ENCODE data around the gene UGP2. TPM values are rescaled to one million over a fixed set of nuclear protein-coding genes. Genes with fewer than 3 reads are reported as not detected.

Gene UGP2
- total and polyA plus RNA-seq, 2 of the 8 experiments (the other 6 are each of a cell fraction or from before 2014, with no cell fraction given), result 278 to 956 TPM

- 95% methylated on average over 4 of the region's 5 CpGs; no CpG with 5 or more reads in 1 of the 2 experiments for WGBS, 2 experiments (ENCODE audit: extremely low coverage in 1 of 2, insufficient coverage in 1 of 2, insufficient read length in 1 of 2, insufficient replicate concordance in 2 of 2, low coverage in 1 of 2, low lambda C conversion rate in 2 of 2, missing lambda C conversion rate in 1 of 2)
- no peak overlapping the region for H4K91ac ChIP-seq (replicated peaks; ENCODE audit: insufficient read length, low read length)
- peaks cover 8 to 21% of the 10 kb centered on the region in 2 experiments for H4K20me1 ChIP-seq (replicated peaks in 1 of 2; ENCODE audit: control insufficient read depth in 1 of 2, insufficient read depth in 2 of 2, low read length in 2 of 2)
- peak overlapping the region; percentile 37; the same call in 1 of the 2 replicates for H2BK5ac ChIP-seq (ENCODE audit: low read depth, low read length)
- 0 out of 2 replicates have a peak overlapping the region, but pooled peaks have one; percentile 32 for H3K27ac ChIP-seq (ENCODE audit: low read depth, low read length)
- H2AK5ac ChIP-seq (ENCODE audit: low read depth, low read length), result no peak overlapping the region
- H3K23me2 ChIP-seq (ENCODE audit: low read depth, low read length), result no peaks in the 10 kb centered on the region
- no peak overlapping the region for H2BK12ac ChIP-seq (ENCODE audit: low read depth, low read length)
- no peak overlapping the region for H2BK15ac ChIP-seq (ENCODE audit: low read length)
- H3K4me3 ChIP-seq (ENCODE audit: extremely low read depth in 1 of 4, insufficient read depth in 2 of 4, low read depth in 3 of 4, low read length in 4 of 4), result no peak overlapping the region
- H3K79me2 ChIP-seq (ENCODE audit: control insufficient read depth in 1 of 2, insufficient read depth in 2 of 2, low read length in 2 of 2), result peaks cover 39 to 100% of the 10 kb centered on the region in 2 experiments
- H3K27me3 ChIP-seq (replicated peaks in 1 of 4; ENCODE audit: control insufficient read depth in 3 of 4, extremely low read depth in 1 of 4, insufficient read depth in 3 of 4, low read length in 3 of 4), result no peaks in the 10 kb centered on the region
- H2BK120ac ChIP-seq (replicated peaks; ENCODE audit: low read depth, low read length), result no peak overlapping the region
- no peak overlapping the region for H3K56ac ChIP-seq (replicated peaks; ENCODE audit: insufficient read length, low read depth, low read length)
- no peak for FAIRE-seq
- no peak overlapping the region for H4K5ac ChIP-seq (ENCODE audit: insufficient read length, low read depth, low read length)
- H3K36me3 ChIP-seq (ENCODE audit: control insufficient read depth in 2 of 4, insufficient read depth in 4 of 4, low read length in 3 of 4), result peaks cover 18 to 89% (median 44%) of the 10 kb centered on the region in 4 experiments
- no peak overlapping the region for H3K4me2 ChIP-seq (ENCODE audit: insufficient read depth in 1 of 2, low read depth in 2 of 2, low read length in 2 of 2)
- CTCF ChIA-PET (ENCODE audit: partially characterized antibody), result interaction anchor here (0.7 to 1.4 kb wide), 3 partner anchors 10 to 158 kb away, joined by 3 to 5 read pairs (median 3); no protein-coding TSS in a partner anchor
- no peak overlapping the region for H3K14ac ChIP-seq (ENCODE audit: insufficient read length)
- POLR2A ChIA-PET (ENCODE audit: partially characterized antibody), result interaction anchor here (0.6 to 17.8 kb wide), 7 partner anchors 7 to 292 kb away, joined by 3 to 297 read pairs (median 5); partner anchors contain the start of gene UGP2
- no peak overlapping the region for H2AFZ ChIP-seq (ENCODE audit: low read length)
- no peak overlapping the region for H2BK20ac ChIP-seq (ENCODE audit: low read length)
- peaks cover 18 to 30% (median 24%) of the 10 kb centered on the region in 4 experiments for H3K4me1 ChIP-seq (replicated peaks in 1 of 4; ENCODE audit: control insufficient read depth in 3 of 4, insufficient read depth in 4 of 4, low read length in 3 of 4)
- no peaks in the 10 kb centered on the region for H3K9me3 ChIP-seq (ENCODE audit: insufficient read depth in 2 of 2, low read depth in 1 of 2, low read length in 1 of 2)
- no peak overlapping the region for H3K18ac ChIP-seq (ENCODE audit: extremely low read depth, low read length)
- H3K23ac ChIP-seq (ENCODE audit: insufficient read length), result no peak overlapping the region
- H3K4ac ChIP-seq (replicated peaks; ENCODE audit: insufficient read length, low read depth, low read length), result no peak overlapping the region
- DNase-seq (ENCODE audit: low read depth in 1 of 2, low spot score in 2 of 2), result no peak
- H3K79me1 ChIP-seq (ENCODE audit: low read depth, low read length), result 0 out of 2 replicates have a peak, but pooled peaks cover 6% of the 10 kb centered on the region
- no peak overlapping the region for H4K8ac ChIP-seq (ENCODE audit: extremely low read depth, insufficient read depth, low read length)
- H3K9ac ChIP-seq (replicated peaks in 1 of 4; ENCODE audit: extremely low read depth in 1 of 4, low read depth in 3 of 4, low read length in 3 of 4), result no peak overlapping the region
- TF ChIP-seq TBP (IDR thresholded peaks at IDR 0.05; ENCODE audit: low read depth, low read length), result no peak
- no peak for TF ChIP-seq POLR2AphosphoS5 (IDR thresholded peaks at IDR 0.05; ENCODE audit: low read depth, low read length)
- no peak for TF ChIP-seq SIRT6 (IDR thresholded peaks at IDR 0.05; ENCODE audit: low read length)
- TF ChIP-seq ZNF274 (IDR thresholded peaks at IDR 0.05; ENCODE audit: borderline replicate concordance, extremely low read depth, low read length), result no peak
- no peak for TF ChIP-seq MAFK (IDR thresholded peaks at IDR 0.05; ENCODE audit: low read depth, low read length)
- TF ChIP-seq RFX5 (IDR thresholded peaks at IDR 0.05; ENCODE audit: borderline replicate concordance, low read depth, low read length), result no peak
- TF ChIP-seq FOSL1 (IDR thresholded peaks at IDR 0.05; ENCODE audit: insufficient read depth, low read depth, low read length), result no peak
- no peak for TF ChIP-seq SP1 (IDR thresholded peaks at IDR 0.05; ENCODE audit: low read depth, low read length)
- TF ChIP-seq RXRA (IDR thresholded peaks at IDR 0.05; ENCODE audit: insufficient read depth, low read depth, low read length), result no peak
- no peak for TF ChIP-seq GTF2F1 (IDR thresholded peaks at IDR 0.05; ENCODE audit: borderline replicate concordance, low read depth, low read length)
- TF ChIP-seq ATF2 (IDR thresholded peaks at IDR 0.05; ENCODE audit: low read length), result no peak
- TF ChIP-seq TCF12 (IDR thresholded peaks at IDR 0.05; ENCODE audit: low read depth, low read length), result no peak
- TF ChIP-seq NANOG (IDR thresholded peaks at IDR 0.05; ENCODE audit: insufficient read depth, low read depth, low read length, poor library complexity, severe bottlenecking), result no peak
Measured at GRCh38 chr2:63856303-63856603, 14.6 kb downstream of the UGP2 start.

All from H1 (cell line).